Nephron progenitor cell (in vitro differentiated cells): ENCODE measurements around the gene KYNU.
A peak's percentile ranks its signal among the peaks of the same experiment; 100 is the strongest.

Source experiments
- DNase-seq: peaks from one replicate; pipeline ENCODE4 v3.0.0; 2021
- H3K27ac Mint-ChIP-seq: 2 replicates; pipeline ENCODE4 v1.8.0; 2021; ENCODE audit warnings: mild to moderate bottlenecking, moderate library complexity, mixed read lengths
- H3K27me3 Mint-ChIP-seq: 2 replicates; pipeline ENCODE4 v1.8.0; 2021; ENCODE audit warnings: mild to moderate bottlenecking, low read depth, mixed read lengths; ENCODE audit not compliant: poor library complexity
- H3K36me3 Mint-ChIP-seq: 2 replicates; pipeline ENCODE4 v1.8.0; 2021; ENCODE audit warnings: low read depth, mixed read lengths
- H3K4me1 Mint-ChIP-seq: 2 replicates; pipeline ENCODE4 v1.8.0; 2021; ENCODE audit warnings: mixed read lengths
- H3K4me3 Mint-ChIP-seq: 2 replicates; pipeline ENCODE4 v1.8.0; 2021; ENCODE audit warnings: mild to moderate bottlenecking, moderate library complexity, mixed read lengths
- H3K9me3 Mint-ChIP-seq: 2 replicates; pipeline ENCODE4 v1.8.0; 2021; ENCODE audit warnings: mild to moderate bottlenecking, moderate library complexity, mixed read lengths
- TF ChIP-seq, protein P1 (sequence below): fragments of 200-600 bp; sonication (generic); IDR thresholded peaks from 2 replicates; pipeline ENCODE4 v1.5.0; 2021; ENCODE audit warnings: antibody characterized with exemption

Gene KYNU

GRCh38 chr2:142907653-142908052 is 30.2 kb downstream of the KYNU start:
- TF ChIP-seq, protein P1, sequence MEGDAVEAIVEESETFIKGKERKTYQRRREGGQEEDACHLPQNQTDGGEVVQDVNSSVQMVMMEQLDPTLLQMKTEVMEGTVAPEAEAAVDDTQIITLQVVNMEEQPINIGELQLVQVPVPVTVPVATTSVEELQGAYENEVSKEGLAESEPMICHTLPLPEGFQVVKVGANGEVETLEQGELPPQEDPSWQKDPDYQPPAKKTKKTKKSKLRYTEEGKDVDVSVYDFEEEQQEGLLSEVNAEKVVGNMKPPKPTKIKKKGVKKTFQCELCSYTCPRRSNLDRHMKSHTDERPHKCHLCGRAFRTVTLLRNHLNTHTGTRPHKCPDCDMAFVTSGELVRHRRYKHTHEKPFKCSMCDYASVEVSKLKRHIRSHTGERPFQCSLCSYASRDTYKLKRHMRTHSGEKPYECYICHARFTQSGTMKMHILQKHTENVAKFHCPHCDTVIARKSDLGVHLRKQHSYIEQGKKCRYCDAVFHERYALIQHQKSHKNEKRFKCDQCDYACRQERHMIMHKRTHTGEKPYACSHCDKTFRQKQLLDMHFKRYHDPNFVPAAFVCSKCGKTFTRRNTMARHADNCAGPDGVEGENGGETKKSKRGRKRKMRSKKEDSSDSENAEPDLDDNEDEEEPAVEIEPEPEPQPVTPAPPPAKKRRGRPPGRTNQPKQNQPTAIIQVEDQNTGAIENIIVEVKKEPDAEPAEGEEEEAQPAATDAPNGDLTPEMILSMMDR = no peak
- H3K4me3 Mint-ChIP-seq = no peak overlapping the region
- no peak overlapping the region for H3K27ac Mint-ChIP-seq
- no peak for DNase-seq
- peaks cover 4% of the 10 kb centered on the region for H3K27me3 Mint-ChIP-seq
- no peaks in the 10 kb centered on the region for H3K36me3 Mint-ChIP-seq
- no peaks in the 10 kb centered on the region for H3K4me1 Mint-ChIP-seq
- H3K9me3 Mint-ChIP-seq = no peaks in the 10 kb centered on the region

DNA sequence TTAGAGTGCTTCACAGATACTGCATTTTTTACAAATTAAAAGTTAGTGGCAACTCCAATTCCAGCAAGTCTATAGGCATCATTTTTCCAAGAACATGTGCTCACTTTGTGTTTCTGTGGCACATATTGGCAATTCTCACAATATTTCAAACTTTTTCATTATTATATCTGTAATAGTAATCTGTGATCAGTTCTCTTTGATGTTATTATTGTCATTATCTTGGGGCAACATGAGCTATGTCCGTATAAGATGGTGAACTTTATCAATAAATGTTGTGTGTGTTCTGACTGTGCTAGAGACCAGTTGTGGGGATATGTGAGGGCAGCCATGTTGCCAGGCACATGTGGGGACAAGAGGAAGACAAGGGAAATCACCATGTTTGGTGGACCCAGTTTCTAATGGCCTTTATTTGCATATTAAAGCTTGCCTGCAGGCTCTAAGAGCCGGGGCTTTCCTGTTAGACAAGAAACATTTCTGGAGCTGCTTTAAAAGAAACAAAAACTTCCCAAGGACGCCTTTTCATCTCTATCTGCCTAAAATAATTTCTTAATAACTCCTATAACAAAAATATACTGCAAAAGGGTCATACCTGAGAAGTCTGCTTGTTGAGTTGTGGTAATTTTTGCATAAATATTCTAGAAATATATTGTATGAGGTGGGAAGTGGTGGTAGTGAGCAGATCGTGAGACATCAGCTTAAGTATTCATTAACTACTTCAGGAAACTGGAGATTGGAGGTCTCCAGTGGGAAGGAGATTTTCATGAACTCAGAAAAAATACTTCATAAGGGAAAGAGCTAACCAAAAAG is 37.2 kb downstream of the KYNU start:
- no peaks in the 10 kb centered on the region for H3K36me3 Mint-ChIP-seq
- H3K4me3 Mint-ChIP-seq = no peak overlapping the region
- H3K9me3 Mint-ChIP-seq = no peaks in the 10 kb centered on the region
- peak overlapping the region; percentile 61 for H3K27ac Mint-ChIP-seq
- TF ChIP-seq, protein P1 = no peak
- peaks cover 4% of the 10 kb centered on the region for H3K27me3 Mint-ChIP-seq
- no peak for DNase-seq
- H3K4me1 Mint-ChIP-seq = peaks cover 4% of the 10 kb centered on the region

DNA sequence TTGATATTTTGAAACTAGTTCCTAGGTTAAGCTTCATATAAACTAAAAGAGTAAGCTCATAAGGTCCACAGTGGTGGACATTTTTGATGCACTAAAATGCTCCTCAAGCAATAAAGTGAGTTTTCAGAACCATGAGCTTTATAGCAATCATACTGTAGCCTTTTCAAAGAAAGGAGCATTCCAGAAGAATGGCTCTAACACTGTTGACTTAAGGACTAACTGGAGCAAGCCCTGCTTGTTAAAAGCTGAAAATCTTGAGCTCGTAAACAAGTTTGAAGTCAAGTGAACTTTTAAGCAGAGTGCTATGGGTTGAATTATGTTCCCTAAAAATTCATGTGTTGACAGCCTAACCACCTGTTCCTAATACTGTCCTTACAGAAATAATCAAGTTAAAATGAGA is 38.0 kb downstream of the KYNU start:
- Mint-ChIP-seq H3K27me3 (peaks cover 4% of the 10 kb centered on the region), H3K36me3 (no peaks in the 10 kb centered on the region), H3K4me1 (peaks cover 4% of the 10 kb centered on the region), H3K4me3 (no peak overlapping the region), H3K9me3 (no peaks in the 10 kb centered on the region), H3K27ac (no peak overlapping the region)
- DNase-seq = no peak
- TF ChIP-seq, protein P1 = no peak

DNA sequence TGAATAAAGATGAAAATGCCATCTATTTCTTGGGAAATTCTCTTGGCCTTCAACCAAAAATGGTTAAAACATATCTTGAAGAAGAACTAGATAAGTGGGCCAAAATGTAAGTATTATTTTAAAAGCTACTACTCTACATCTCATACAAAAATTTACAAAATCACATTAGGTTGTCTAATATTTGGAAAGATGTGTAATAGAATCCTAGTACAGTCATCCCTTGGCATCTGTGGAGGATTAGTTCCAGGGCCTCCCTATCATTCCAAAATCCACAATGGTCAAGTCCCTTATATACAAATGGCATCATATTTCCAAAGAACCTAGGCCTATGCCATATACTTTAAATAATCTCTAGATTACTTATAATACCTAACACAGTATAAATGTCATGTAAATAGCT is 41.2 kb downstream of the KYNU start:
- TF ChIP-seq, protein P1 = no peak
- no peak overlapping the region for H3K27ac Mint-ChIP-seq
- no peaks in the 10 kb centered on the region for H3K36me3 Mint-ChIP-seq
- no peaks in the 10 kb centered on the region for H3K9me3 Mint-ChIP-seq
- no peak for DNase-seq
- peaks cover 4% of the 10 kb centered on the region for H3K4me1 Mint-ChIP-seq
- peaks cover 3% of the 10 kb centered on the region for H3K27me3 Mint-ChIP-seq
- H3K4me3 Mint-ChIP-seq = no peak overlapping the region

DNA sequence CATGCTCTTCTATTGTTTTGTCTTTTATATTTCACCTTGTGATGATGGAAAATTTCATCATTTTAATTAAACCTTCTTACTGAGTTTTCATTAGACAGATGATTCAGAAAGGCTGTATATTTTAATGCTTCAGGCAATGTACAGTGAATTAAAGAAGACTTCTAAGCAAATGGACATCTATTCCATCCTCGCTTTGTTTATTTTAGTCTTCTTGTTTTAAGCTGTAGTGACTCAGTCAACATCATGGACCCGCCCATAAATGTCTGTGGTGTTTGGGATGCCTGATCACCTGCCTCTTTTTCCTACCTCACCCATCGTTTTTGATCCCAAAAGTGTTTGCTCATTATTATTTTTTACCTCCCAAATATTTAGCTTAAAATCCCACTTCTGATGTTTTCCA is 43.1 kb downstream of the KYNU start:
- Mint-ChIP-seq H3K4me1 (peaks cover 3% of the 10 kb centered on the region), H3K27me3 (peaks cover 3% of the 10 kb centered on the region), H3K27ac (no peak overlapping the region), H3K36me3 (no peaks in the 10 kb centered on the region), H3K9me3 (no peaks in the 10 kb centered on the region), H3K4me3 (no peak overlapping the region)
- DNase-seq = no peak
- TF ChIP-seq, protein P1 = no peak

DNA sequence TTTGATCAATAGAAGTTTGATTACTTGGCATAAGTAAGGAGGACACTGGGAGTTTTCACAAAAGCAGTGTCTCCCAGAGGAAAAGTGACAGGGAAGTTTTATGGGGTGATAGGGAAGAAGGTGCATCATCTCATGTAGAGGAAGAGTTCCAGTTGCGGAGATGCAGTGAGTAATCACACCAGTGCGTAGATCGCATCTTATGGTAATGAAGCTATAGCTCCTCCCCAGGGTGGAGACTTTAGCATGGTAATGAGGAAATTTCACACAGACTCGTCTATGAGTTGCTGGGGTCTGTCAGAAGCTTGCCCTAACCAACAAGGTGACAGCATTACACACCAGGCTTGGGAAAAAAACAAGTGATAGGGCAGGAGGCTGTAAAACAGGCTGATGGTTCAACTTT is 49.0 kb downstream of the KYNU start:
- Mint-ChIP-seq H3K27me3 (peaks cover 6% of the 10 kb centered on the region), H3K9me3 (no peaks in the 10 kb centered on the region), H3K36me3 (no peaks in the 10 kb centered on the region), H3K27ac (no peak overlapping the region), H3K4me1 (no peaks in the 10 kb centered on the region), H3K4me3 (no peak overlapping the region)
- no peak for DNase-seq
- TF ChIP-seq, protein P1 = no peak
